Activated T-cell treated with anti-CD3 and anti-CD28 coated beads, Interleukin-2, amount 50 U/mL, for 4 hours (primary cell): ENCODE measurements around the gene PMPCB. TPM values are rescaled to one million over a fixed set of nuclear protein-coding genes. Genes with fewer than 3 reads are reported as not detected.
A peak's percentile ranks its signal among the peaks of the same experiment; 100 is the strongest.

ENCODE experiments used
- ATAC-seq, 2 donors: fragments of 200-7000 bp; cut with Tn5 transposase; one replicate each; pipeline ENCODE4 v1.10.0; 2021
- DNase-seq: peaks from one replicate; pipeline ENCODE4 v3.0.0-alpha.2; 2020
- H3K27me3 Mint-ChIP-seq: one replicate; pipeline ENCODE4 v1.8.0; 2021; ENCODE audit warnings: low read depth, mixed read lengths
- H3K36me3 Mint-ChIP-seq: one replicate; pipeline ENCODE4 v1.8.0; 2022; ENCODE audit warnings: mixed read lengths; ENCODE audit not compliant: insufficient read depth
- H3K4me1 Mint-ChIP-seq: one replicate; pipeline ENCODE4 v1.8.0; 2021; ENCODE audit warnings: low read depth, mixed read lengths
- H3K4me3 Mint-ChIP-seq: one replicate; pipeline ENCODE4 v1.8.0; 2021; ENCODE audit warnings: mild to moderate bottlenecking, moderate library complexity, mixed read lengths
- H3K9me3 Mint-ChIP-seq: one replicate; pipeline ENCODE4 v1.8.0; 2021; ENCODE audit warnings: mixed read lengths
- total RNA-seq, 3 donors: library from RNA; stranded (reverse); gene quantifications; one replicate each; pipeline ENCODE4 v1.2.1, GENCODE V29; 2021

The PMPCB gene
- total RNA-seq, 3 donors from 2014 or later, result 81.3 to 87.7 (median 87.4) TPM

DNA sequence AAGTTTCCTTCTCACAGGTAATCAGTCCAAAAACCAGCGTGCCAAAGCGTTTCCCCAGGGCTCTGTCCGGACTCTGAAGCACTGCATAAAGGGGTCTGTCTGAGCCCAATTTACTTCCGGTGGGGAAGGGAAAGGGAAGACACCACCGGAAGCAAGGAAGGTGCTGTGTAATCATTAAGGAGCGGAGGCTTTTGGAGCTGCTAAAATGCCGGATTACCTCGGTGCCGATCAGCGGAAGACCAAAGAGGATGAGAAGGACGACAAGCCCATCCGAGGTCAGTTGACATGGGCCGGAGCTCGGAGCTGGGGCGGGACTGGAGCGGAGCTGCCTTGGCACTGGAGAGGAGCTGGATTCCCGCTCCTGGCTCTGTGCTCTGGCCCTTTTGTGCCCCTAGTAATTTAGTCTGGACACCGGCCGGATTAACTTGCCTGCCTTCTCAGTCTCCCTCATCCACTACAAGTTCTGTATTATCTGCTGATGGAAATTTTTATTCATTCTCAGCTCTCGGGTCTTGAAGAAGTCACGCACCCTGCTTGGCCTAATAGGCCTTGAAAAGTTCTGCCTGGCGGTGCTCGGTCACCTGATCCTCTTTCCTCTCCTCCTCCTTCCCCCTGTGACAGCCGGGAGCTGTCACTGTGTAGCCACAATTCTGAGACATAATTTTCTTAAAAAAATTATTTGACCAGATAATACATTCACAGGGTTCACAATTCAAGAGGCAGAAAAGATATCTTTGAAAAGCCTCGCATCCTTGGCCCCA, 50.5 kb downstream of the PMPCB start, which contains the start of gene PSMC2:
Gene PSMC2 (plus strand): TSS at position 137 of the 761 bp plus-strand sequence. CDS start 69 bp downstream, at position 206.
- DNase-seq (peak; percentile 72), ATAC-seq (peak; percentile 69 to 72)
- peaks cover 54% of the 10 kb centered on the region for H3K4me1 Mint-ChIP-seq
- peaks cover 20% of the 10 kb centered on the region for H3K36me3 Mint-ChIP-seq
- H3K9me3 Mint-ChIP-seq, result no peaks in the 10 kb centered on the region
- H3K27me3 Mint-ChIP-seq, result no peaks in the 10 kb centered on the region
- peak within 1 kb of the TSS; percentile 100 for H3K4me3 Mint-ChIP-seq

DNA sequence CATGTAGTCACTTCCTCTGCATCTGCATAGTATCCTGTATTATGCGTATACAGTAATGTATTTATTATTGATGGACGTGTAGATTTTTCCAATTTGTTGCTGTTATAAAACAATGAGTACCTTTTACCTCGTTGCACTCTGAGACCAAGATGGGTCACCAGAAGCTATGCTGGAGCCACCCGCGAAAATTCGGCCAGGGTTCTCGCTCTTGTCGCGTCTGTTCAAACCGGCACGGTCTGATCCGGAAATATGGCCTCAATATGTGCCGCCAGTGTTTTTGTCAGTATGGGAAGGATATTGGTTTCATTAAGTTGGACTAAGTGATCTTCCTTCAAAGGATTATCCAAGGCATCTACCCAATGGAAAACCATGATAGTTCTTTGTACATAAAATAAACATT, 51.2 kb downstream of the PMPCB start:
- no peaks in the 10 kb centered on the region for H3K27me3 Mint-ChIP-seq
- peaks cover 25% of the 10 kb centered on the region for H3K36me3 Mint-ChIP-seq
- no peak for ATAC-seq
- peak overlapping the region; percentile 100 for H3K4me3 Mint-ChIP-seq
- H3K4me1 Mint-ChIP-seq, result peaks cover 55% of the 10 kb centered on the region
- DNase-seq, result no peak
- no peaks in the 10 kb centered on the region for H3K9me3 Mint-ChIP-seq

DNA sequence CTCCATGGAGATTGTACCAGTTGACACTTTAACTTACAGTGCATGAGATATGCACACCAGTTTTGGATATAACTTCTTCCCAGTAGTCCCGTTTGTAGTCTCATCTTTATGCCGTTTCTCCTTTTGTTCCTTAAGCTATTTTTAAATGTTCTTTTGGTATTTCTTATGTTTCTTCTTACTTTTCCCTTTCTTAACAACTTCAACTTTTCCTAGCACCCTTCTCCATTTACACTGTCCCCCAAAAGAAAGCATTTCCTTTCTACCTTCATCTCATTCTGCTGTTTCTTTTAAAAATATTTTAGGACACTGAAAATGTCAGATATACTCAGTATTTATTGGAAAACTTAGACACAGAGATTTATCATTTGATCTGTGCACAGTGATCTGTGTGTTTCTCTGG, 51.7 kb downstream of the PMPCB start:
- H3K27me3 Mint-ChIP-seq, result no peaks in the 10 kb centered on the region
- peaks cover 55% of the 10 kb centered on the region for H3K4me1 Mint-ChIP-seq
- no peak for DNase-seq
- no peak for ATAC-seq
- peaks cover 25% of the 10 kb centered on the region for H3K36me3 Mint-ChIP-seq
- peak overlapping the region; percentile 100 for H3K4me3 Mint-ChIP-seq
- no peaks in the 10 kb centered on the region for H3K9me3 Mint-ChIP-seq

DNA sequence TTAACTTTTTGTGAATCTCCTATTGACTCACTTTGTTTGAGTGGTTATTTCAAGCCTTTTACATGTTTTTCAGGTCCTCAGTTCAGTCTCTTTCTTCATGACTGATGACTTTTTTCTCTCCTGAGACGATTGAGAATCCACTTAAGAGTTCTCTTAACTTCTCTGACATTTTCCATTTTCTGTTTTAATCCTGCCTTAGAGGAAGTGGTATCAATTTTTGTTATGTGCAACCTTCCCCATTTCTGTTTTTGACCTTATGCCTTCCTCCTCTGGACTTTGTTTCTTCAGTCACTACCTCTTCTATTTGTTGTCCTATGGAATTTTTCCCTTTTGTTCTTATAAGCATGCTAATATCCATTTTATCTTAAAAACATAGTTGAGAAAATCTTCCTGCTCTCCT, 52.6 kb downstream of the PMPCB start:
- no peak for DNase-seq
- H3K36me3 Mint-ChIP-seq, result peaks cover 27% of the 10 kb centered on the region
- H3K9me3 Mint-ChIP-seq, result no peaks in the 10 kb centered on the region
- no peaks in the 10 kb centered on the region for H3K27me3 Mint-ChIP-seq
- no peak for ATAC-seq
- H3K4me1 Mint-ChIP-seq, result peaks cover 54% of the 10 kb centered on the region
- peak overlapping the region; percentile 100 for H3K4me3 Mint-ChIP-seq

Other genes starting within 250 kb of the PMPCB start
- gene FBXL13, start 222.6 kb upstream of the PMPCB start, total RNA-seq, result 1 to 10 TPM in 1 of 3 donors, under 1 TPM in 2; 0.84 to 1.1 (median 0.96) TPM
- 10 to 100 TPM; 54.3 to 58.3 (median 55.1) TPM for gene ARMC10, start 222.3 kb upstream of the PMPCB start, total RNA-seq
- gene NAPEPLD, start 148.3 kb upstream of the PMPCB start, total RNA-seq, result 1 to 10 TPM; 4.7 to 8.0 (median 5.5) TPM
- 10 to 100 TPM; 93.8 to 99.4 (median 97.2) TPM for gene DNAJC2, start 47.3 kb downstream of the PMPCB start, total RNA-seq
- gene PSMC2, start 50.2 kb downstream of the PMPCB start, total RNA-seq, result 100 to 1,000 TPM; 277 to 314 (median 299) TPM
- not detected for gene SLC26A5, start 148.8 kb downstream of the PMPCB start, total RNA-seq